Ammon's horn (tissue), 1 donor: ENCODE data around the gene CIPC.
A peak's percentile ranks its signal among the peaks of the same experiment; 100 is the strongest.

ENCODE experiments used
- DNase-seq: peaks from one replicate; pipeline ENCODE4 v3.0.0-alpha.2; 2016; ENCODE audit warnings: low spot score

CIPC gene

GRCh38 chr14:77103951-77104350 lies 5.9 kb downstream of the CIPC start:
- DNase-seq, result peak; percentile 42

- DNase-seq, result peak; percentile 40
These were observed 6.3 kb downstream of the CIPC start for GRCh38 chr14:77104393-77104792.

- peak; percentile 92 for DNase-seq
These were observed 7.3 kb downstream of the CIPC start for GRCh38 chr14:77105145-77105939.

- DNase-seq, result no peak
These were observed 8.6 kb downstream of the CIPC start for GRCh38 chr14:77106666-77107065.

GRCh38 chr14:77107228-77107627 lies 9.2 kb downstream of the CIPC start:
- no peak for DNase-seq

GRCh38 chr14:77108753-77109152 lies 10.7 kb downstream of the CIPC start:
- DNase-seq, result no peak

GRCh38 chr14:77109656-77110055 lies 11.6 kb downstream of the CIPC start:
- no peak for DNase-seq

GRCh38 chr14:77110286-77110685 lies 12.2 kb downstream of the CIPC start:
- DNase-seq, result no peak

GRCh38 chr14:77111021-77111420 lies 13.0 kb downstream of the CIPC start:
- DNase-seq, result peak; percentile 76

GRCh38 chr14:77113644-77114043 lies 15.6 kb downstream of the CIPC start:
- no peak for DNase-seq

- DNase-seq, result no peak
These were observed 16.6 kb downstream of the CIPC start for GRCh38 chr14:77114609-77115008.

GRCh38 chr14:77116172-77116817 lies 18.2 kb downstream of the CIPC start:
- DNase-seq, result no peak

- DNase-seq, result no peak
These were observed 21.8 kb downstream of the CIPC start for GRCh38 chr14:77119851-77120250.

- DNase-seq, result peak; percentile 76
These were observed 23.0 kb downstream of the CIPC start for GRCh38 chr14:77120771-77121743.

- DNase-seq, result no peak
These were observed 24.6 kb downstream of the CIPC start for GRCh38 chr14:77122526-77123125.

- no peak for DNase-seq
These were observed 25.6 kb downstream of the CIPC start for GRCh38 chr14:77123381-77124325.

- DNase-seq, result peak; percentile 78
These were observed 26.6 kb downstream of the CIPC start for GRCh38 chr14:77124345-77125280.

GRCh38 chr14:77125281-77125801 lies 27.3 kb downstream of the CIPC start:
- no peak for DNase-seq

- no peak for DNase-seq
These were observed 27.8 kb downstream of the CIPC start for GRCh38 chr14:77125823-77126325.
